MG63 (cell line): Measurements from ENCODE around the gene ADGRF1. TPM values are rescaled to one million over a fixed set of nuclear protein-coding genes. Genes with fewer than 3 reads are reported as not detected.
"Not testable (repeated sequence)": the region's sequence is repeated elsewhere in the genome, so short reads cannot be mapped to it uniquely, and the experiment has no call there.

Experiments used
- DNase-seq: peaks from one replicate; pipeline ENCODE4 v3.0.0-alpha.2; 2020
- H3K27me3 ChIP-seq: fragments of 250-450 bp; sonication (Bioruptor Pico); 2 replicates; pipeline ENCODE4 v1.5.1; 2020; ENCODE audit warnings: mild to moderate bottlenecking, moderate library complexity
- H3K36me3 ChIP-seq: fragments of 250-450 bp; sonication (Bioruptor Pico); 2 replicates; pipeline ENCODE4 v1.5.1; 2020; ENCODE audit warnings: mild to moderate bottlenecking, moderate library complexity
- H3K4me3 ChIP-seq: fragments of 250-450 bp; sonication (Bioruptor Pico); 2 replicates; pipeline ENCODE4 v1.5.1; 2020; ENCODE audit warnings: mild to moderate bottlenecking, moderate library complexity
- H3K9me3 ChIP-seq: fragments of 250-450 bp; sonication (Bioruptor Pico); 2 replicates; pipeline ENCODE4 v1.5.1; 2020; ENCODE audit warnings: mild to moderate bottlenecking, moderate library complexity
- total RNA-seq: library from RNA; depleted of rRNA; stranded (reverse); fragments of >200 nt; shearing (Covaris generic); gene quantifications from 2 replicates; pipeline ENCODE4 v1.2.3, GENCODE V29; 2014; ENCODE audit warnings: low replicate concordance; rRNA removed

Gene ADGRF1
- total RNA-seq, result not detected in 2 replicates

GRCh38 chr6:47042275-47042791 is at the start of gene ADGRF1:
ADGRF1 (minus strand) TSS chr6:47042332; CDS start chr6:47029061, 13,271 bp downstream.
- H3K36me3 ChIP-seq, result no peaks in the 10 kb centered on the region
- no peak for DNase-seq
- no peaks in the 10 kb centered on the region for H3K9me3 ChIP-seq
- no peak within 1 kb of the TSS for H3K4me3 ChIP-seq
- H3K27me3 ChIP-seq, result peaks cover 5% of the 10 kb centered on the region; the same call in 1 of the 2 replicates

GRCh38 chr6:47090881-47091280 is 48.7 kb upstream of the ADGRF1 start:
- H3K4me3 ChIP-seq, result no peak overlapping the region
- H3K36me3 ChIP-seq, result no peaks in the 10 kb centered on the region
- no peak for DNase-seq
- H3K9me3 ChIP-seq, result no peaks in the 10 kb centered on the region
- H3K27me3 ChIP-seq, result no peaks in the 10 kb centered on the region

GRCh38 chr6:47089473-47089872 is 47.3 kb upstream of the ADGRF1 start:
- not testable (repeated sequence) for H3K27me3 ChIP-seq, H3K9me3 ChIP-seq, DNase-seq, H3K4me3 ChIP-seq, H3K36me3 ChIP-seq

DNA sequence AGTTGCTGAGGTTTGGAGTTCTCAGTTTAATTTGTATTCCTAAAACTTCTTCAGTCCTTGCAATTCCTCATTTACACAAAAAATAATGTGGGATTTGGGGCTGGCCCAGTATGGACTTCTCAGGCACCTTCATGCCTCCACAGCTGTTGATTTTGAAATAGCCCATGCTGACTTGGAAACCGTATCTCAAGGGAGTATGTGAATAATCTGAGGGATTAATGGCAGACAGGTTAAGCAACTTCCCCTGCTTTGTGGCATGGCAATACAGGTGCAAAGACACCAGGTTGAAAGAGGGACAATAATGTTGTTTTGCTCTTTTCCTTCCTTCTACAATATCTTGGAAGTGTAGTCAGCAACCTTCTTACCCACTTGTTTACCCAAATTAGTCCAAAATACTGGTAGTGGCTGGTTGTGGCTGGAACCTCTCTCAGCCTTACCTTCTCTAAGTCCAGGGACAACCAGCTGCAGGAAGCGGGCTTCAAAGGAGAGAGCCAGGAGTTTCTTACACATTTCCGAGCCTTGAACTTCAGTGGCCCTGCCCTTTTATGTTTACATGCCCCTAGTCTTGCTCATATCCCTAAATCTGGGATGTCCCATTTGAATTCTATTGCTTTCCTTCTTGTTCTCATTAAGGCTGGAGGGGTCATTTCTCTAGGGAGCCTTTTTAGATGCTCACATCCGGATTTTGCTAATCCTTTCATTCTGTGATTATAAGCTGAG is 44.1 kb upstream of the ADGRF1 start:
- DNase-seq, result no peak
- H3K36me3 ChIP-seq, result no peaks in the 10 kb centered on the region
- no peaks in the 10 kb centered on the region for H3K9me3 ChIP-seq
- no peaks in the 10 kb centered on the region for H3K27me3 ChIP-seq
- H3K4me3 ChIP-seq, result no peak overlapping the region

- Histone ChIP-seq H3K9me3 (no peaks in the 10 kb centered on the region), H3K36me3 (no peaks in the 10 kb centered on the region), H3K4me3 (no peak overlapping the region), H3K27me3 (no peaks in the 10 kb centered on the region)
- DNase-seq, result no peak
Observed at GRCh38 chr6:47084610-47085009, 42.5 kb upstream of the ADGRF1 start.

DNA sequence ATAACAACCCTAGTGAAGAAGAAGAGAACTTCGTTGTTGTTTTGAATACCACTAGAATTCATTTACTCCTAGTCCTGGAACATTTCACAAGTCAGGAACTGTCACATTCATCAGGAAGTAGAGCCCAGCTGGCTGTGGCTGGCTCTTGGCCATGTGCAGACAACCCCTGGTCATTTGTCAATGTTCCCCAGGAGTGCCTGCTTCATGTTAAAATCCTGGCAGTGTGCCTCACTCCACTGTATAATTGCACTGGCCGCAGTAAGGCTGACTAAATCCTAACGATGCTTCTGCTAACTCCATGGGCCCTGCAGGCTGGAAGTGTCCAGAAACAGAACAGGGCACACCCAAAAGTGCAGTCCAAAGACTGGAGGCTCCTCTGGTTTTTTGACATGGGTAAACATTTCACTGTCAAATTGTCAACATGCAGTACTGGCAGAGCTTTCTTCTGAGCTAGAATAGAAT is 41.5 kb upstream of the ADGRF1 start:
- DNase-seq, result peak; percentile 32
- no peaks in the 10 kb centered on the region for H3K36me3 ChIP-seq
- H3K9me3 ChIP-seq, result no peaks in the 10 kb centered on the region
- no peak overlapping the region for H3K4me3 ChIP-seq
- no peaks in the 10 kb centered on the region for H3K27me3 ChIP-seq

DNA sequence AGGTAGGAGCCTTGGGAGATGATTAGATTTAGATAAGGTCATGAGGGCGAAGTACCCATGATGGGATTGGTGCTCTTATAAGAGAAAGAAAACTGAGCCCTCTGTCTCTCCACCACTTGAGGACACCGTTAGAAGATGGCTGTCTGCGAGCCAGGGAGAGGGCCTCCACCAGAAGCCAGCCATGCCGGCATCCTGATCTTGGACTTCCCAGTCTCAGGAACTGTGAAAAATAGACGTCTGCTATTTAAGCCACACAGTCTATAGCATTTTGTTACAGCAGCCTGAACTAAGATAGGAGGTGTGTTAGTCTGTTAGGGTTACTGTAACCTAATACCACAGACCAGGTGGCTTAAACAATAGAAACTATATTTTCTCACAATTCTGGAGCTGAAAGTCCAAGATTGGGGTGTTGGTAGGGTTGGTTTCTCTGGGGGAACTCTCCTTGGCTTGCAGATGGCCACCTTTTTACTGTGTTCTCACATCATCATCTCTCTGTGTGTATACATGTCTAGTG is 38.0 kb upstream of the ADGRF1 start:
- no peak overlapping the region for H3K4me3 ChIP-seq
- no peaks in the 10 kb centered on the region for H3K9me3 ChIP-seq
- DNase-seq, result no peak
- H3K27me3 ChIP-seq, result no peaks in the 10 kb centered on the region
- H3K36me3 ChIP-seq, result no peaks in the 10 kb centered on the region

- no peak for DNase-seq
- H3K36me3 ChIP-seq, result no peaks in the 10 kb centered on the region
- H3K27me3 ChIP-seq, result no peaks in the 10 kb centered on the region
- H3K9me3 ChIP-seq, result no peaks in the 10 kb centered on the region
- no peak overlapping the region for H3K4me3 ChIP-seq
Observed at GRCh38 chr6:47079638-47080037, 37.5 kb upstream of the ADGRF1 start.

DNA sequence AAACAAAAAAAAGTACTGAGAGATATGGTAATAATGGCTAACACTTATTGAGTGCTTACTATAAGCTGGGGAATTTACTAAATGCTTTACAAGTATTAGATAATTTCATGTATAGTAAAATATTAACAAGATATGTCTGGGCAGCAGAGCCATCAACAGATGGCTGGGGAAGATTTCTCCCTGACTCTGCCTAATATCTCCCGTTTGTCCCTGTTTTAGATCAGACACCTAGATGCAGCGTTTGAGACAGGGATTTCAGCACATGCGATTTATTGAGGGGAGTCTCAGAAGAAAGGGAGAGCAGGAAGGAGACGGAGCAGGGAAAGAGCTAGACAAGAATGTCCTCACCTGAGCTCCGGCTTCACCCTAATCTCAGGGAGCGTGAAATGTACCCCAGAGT is 36.9 kb upstream of the ADGRF1 start:
- no peaks in the 10 kb centered on the region for H3K27me3 ChIP-seq
- no peaks in the 10 kb centered on the region for H3K9me3 ChIP-seq
- DNase-seq, result no peak
- no peaks in the 10 kb centered on the region for H3K36me3 ChIP-seq
- H3K4me3 ChIP-seq, result no peak overlapping the region

DNA sequence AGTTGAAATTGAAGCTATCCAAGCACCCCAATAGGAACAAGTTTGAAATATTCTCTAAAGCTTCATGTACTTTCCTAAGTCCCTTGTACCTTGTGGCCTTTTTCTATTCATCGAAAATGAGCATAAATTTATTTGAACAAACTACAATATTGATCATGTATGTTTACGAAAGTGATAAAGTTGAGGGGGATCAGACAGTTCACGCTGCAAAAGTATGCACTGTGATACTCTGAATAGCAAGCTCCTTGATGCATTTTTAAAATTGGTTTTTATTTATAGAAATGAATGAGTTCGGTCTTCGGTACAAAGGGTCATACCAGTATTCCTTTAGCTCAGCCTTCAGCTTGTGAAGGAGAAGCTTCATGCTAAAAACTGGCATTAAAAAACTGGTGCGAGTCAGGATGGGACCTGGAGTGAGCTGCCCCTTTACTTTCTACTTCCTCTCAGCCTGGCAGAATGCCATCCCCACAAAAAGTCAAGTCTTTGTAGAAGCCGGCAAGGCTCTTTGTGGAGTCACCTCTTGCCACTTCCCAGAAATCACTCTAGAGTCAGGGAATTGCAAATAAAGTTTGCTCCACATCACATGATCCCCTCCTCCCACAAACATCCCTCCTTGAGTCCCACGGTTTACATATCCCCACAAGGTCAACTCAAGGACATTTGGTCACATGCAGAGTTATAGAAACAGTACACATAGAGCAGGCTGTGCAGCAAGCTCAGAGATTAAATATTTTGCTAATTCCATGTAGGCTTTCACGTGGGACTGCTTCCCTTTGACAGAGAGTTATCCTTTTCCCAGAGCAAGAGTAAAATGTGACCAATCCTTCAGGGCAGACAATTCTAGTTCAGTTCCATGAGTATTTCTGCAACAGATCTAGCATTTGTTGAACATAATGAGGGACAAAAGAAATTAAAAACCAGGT is 34.6 kb upstream of the ADGRF1 start:
- Histone ChIP-seq H3K4me3 (no peak overlapping the region), H3K27me3 (no peaks in the 10 kb centered on the region), H3K9me3 (no peaks in the 10 kb centered on the region), H3K36me3 (no peaks in the 10 kb centered on the region)
- no peak for DNase-seq

DNA sequence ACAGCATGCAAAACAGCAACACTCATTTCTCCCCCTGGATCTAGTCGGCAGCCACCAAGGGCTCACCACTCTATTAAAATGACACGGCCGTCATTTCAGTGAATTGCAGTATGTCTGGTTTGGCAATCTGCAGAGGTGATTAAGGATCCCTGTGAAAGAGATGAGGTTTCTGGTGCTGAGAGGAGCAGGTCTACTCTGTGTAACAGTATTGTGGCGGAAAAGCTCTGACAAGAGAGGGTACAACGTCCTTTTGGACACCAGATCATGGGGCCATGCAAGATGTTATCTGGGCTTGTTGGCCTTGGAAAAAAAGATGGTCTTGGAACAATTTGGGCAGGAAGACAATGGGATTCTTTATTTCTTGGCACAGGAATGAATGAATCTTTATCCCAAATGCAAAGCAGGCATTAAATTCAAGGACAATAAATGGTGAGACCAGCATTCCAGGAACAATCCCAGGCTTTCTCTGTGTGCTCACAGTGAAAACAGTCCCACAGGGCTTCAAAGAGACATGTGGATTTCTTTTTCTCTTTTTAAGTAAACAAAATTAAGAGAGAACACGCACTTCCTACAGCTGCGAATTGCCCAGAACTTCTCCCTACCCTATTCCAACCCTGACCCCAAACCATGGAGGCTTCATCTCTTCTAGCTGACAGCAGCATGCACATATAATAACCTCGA is 33.7 kb upstream of the ADGRF1 start:
- Histone ChIP-seq H3K36me3 (no peaks in the 10 kb centered on the region), H3K27me3 (no peaks in the 10 kb centered on the region), H3K4me3 (no peak overlapping the region), H3K9me3 (no peaks in the 10 kb centered on the region)
- DNase-seq, result no peak

DNA sequence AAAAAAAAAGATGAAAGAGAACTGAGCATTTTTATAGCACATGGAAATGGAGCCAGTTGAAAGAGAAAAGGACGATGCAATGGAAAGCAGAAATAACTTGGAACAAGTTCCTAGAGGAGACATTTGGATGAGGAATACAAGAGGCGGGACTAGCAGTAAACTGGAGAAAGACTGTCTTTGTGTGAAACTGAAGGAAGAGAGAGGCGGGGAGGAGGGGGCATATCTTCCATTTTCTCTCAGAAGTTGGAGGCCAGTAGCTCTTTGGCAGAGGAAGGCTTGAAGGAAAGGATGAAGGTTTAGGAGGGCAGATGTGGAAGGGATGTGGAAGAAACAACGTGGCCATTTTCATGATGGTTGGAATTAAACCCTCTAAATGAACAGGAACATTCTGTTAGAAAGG is 33.0 kb upstream of the ADGRF1 start:
- DNase-seq, result no peak
- Histone ChIP-seq H3K9me3 (no peaks in the 10 kb centered on the region), H3K4me3 (no peak overlapping the region), H3K27me3 (no peaks in the 10 kb centered on the region), H3K36me3 (no peaks in the 10 kb centered on the region)

DNA sequence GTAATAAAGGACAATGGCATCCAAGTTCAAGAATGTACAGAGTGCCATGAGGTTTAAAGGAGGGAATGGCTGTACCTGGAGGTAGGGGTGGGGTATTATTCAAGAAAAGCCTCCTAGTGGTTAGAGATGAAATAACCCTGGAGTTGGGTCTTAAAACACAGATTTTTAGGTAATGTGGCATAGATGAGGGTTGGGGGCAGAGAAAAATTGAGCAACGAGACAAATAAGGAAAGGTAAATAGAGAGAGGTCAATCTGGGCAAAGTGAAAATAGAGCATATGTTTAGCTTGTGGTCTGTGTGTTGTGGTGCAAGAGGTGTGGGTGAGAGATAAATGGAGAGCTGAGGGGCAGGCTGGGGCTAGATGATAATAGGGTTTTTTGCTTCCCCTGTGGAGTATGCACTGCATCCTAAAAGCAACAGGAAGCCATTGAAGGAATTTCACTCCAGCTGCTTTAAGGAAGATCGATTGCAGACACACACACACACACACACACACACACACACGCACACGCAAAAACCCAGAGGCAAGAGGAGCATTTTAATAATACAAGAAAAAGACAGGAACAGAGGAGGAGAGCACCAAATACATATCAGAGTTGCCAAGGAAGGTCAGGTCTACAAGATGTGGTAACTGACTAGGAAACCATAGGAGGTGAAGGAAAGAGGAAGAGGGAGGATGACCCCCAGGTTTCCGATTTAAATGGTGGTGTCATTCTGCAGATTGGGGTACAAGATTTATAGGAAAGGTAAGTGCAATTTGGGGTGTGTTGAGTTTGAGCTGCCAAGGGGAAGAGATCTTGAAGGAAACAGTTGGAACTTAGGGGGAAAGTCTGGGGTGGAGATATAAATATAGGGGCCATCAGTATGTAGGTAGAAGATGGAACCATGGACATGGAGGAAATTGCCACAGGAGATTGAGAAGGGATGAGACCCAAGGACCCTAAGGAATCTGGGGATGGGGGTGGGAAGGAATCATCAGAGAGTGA is 31.3 kb upstream of the ADGRF1 start:
- DNase-seq, result no peak
- Histone ChIP-seq H3K9me3 (no peaks in the 10 kb centered on the region), H3K36me3 (no peaks in the 10 kb centered on the region)

DNA sequence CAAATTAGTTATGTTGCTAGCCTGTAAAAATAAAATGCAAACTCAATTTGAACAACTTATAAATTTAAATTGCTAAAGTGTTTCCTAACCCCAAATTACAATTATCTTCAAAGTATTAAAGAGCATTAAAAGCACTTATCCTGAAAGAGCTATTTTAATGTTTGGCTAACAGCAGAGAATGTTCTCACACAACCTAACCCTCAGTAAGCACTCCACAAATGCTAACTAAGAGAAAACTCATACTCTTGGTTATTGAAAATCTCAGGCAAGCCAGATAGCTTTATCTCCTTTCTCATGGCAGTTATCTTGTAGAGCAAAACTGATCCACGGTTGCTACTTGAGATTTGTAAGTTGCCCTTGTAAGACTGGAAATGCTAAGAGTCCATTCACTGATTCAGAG is 30.5 kb upstream of the ADGRF1 start:
- Histone ChIP-seq H3K4me3 (no peak overlapping the region), H3K27me3 (no peaks in the 10 kb centered on the region)
- no peak for DNase-seq

More for the DNA sequence above, 31.3 kb upstream of the ADGRF1 start:
- H3K4me3 ChIP-seq, result no peak overlapping the region
- H3K27me3 ChIP-seq, result no peaks in the 10 kb centered on the region

DNA sequence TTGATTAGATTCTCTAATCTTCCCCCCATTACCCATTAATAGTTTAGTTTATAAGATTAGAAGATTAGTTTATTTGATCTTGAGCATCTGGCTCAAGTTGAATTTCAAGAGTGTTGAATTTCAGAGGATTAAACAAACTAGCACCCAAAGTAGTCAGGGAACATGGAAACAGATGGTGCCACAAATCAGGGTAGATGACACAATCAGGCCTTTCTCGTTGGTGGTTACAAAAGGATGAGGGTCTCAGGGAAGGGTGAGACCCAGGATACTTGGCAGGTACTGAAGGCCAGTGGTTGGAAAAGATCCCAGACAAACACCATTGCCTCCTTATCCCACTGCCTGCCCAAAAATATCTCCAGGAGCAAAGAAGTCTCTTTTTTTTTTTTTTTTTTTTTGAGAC is 29.5 kb upstream of the ADGRF1 start:
- no peak for DNase-seq
- Histone ChIP-seq H3K9me3 (no peaks in the 10 kb centered on the region), H3K27me3 (no peaks in the 10 kb centered on the region), H3K4me3 (no peak overlapping the region), H3K36me3 (no peaks in the 10 kb centered on the region)

More for the DNA sequence above, 30.5 kb upstream of the ADGRF1 start:
- Histone ChIP-seq H3K9me3 (no peaks in the 10 kb centered on the region), H3K36me3 (no peaks in the 10 kb centered on the region)

DNA sequence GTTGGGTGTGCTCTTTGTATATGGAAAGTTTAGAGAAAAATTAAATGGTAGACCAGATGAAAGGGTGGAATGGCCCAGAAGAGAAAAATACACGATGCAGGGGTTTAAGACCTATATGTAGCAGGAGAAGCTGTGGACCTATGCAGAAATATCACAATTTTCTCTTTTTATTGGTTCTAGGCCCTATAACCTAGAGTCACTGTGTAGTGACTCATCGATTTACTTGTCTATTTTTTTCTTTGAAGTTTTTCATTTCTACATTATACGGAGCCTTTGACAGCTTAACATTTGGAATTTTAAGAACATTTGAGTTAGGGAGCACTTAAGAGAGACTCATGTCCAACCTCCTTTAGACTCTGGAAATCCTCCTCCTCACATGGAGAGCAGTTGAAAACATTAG is 28.3 kb upstream of the ADGRF1 start:
- Histone ChIP-seq H3K4me3 (no peak overlapping the region), H3K27me3 (no peaks in the 10 kb centered on the region), H3K9me3 (no peaks in the 10 kb centered on the region), H3K36me3 (no peaks in the 10 kb centered on the region)
- DNase-seq, result no peak
